HG03066 (cell line): ENCODE data around the gene MORC4.
A peak's percentile ranks its signal among the peaks of the same experiment; 100 is the strongest.
"Not testable (repeated sequence)": the region's sequence is repeated elsewhere in the genome, so short reads cannot be mapped to it uniquely, and the experiment has no call there.

Experiments used
- ATAC-seq: cut with Tn5 transposase; IDR thresholded peaks from one replicate; pipeline ENCODE4 v1.9.1; 2021; ENCODE audit warnings: low read depth; ENCODE audit not compliant: unreplicated experiment

The MORC4 gene

DNA sequence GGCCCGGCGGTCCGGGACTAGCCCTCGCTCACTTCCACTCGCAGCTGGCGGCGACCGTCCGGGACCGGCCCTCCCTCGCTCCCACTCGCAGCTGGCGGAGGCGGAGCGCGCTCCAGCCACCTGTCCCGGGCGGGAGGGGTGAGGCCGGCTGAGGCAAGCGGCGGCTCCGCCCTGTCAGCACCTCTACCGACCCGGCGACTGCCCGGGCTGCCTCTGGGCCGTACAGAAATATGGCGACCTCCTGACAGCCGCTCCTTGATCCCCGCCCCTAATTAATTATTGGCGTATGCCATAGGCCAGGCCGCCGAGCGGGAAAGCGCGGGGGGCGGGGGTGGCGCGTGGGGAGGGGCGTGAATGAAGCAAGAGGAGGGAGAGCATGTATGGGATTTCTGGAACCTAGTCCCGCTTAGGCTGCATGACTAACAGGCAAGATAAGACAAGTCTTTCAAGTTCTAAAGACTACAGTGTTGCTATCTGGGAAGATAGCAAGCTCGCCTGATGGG, at the start of gene MORC4:
Gene MORC4, minus strand, starts transcription at position 200 of the 503 bp plus-strand sequence. CDS start 243 bp downstream, outside the sequence.
- peak; percentile 77 for ATAC-seq

GRCh38 chrX:107047622-107048021, 47.6 kb upstream of the MORC4 start:
- no peak for ATAC-seq

- no peak for ATAC-seq
These were observed 29.7 kb upstream of the MORC4 start for GRCh38 chrX:107029752-107030151.

GRCh38 chrX:107025545-107025944, 25.5 kb upstream of the MORC4 start:
- no peak for ATAC-seq

DNA sequence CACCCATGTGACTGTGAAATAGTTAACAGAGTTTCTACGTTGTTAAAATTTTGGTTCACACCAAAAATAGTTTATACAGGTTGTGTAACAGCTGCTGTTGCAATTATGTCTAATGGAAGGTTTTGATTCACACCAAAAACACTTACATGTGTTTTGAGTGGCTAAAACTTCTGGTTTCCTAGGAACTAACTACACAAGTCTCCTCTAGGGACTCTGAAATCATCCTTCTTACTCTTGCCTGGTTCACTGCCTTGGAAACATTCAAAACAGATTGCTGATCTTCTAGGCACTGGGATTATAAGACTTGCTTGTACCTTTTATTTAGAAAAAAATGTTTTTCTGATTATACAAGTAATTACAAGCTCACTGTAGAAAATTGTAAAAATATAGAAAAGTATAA, 14.9 kb upstream of the MORC4 start:
- ATAC-seq, result no peak

GRCh38 chrX:107008034-107008433, 8.0 kb upstream of the MORC4 start:
- ATAC-seq, result no peak

- ATAC-seq, result peak; percentile 13
These were observed 723 bp downstream of the MORC4 start for GRCh38 chrX:106999002-106999975.

DNA sequence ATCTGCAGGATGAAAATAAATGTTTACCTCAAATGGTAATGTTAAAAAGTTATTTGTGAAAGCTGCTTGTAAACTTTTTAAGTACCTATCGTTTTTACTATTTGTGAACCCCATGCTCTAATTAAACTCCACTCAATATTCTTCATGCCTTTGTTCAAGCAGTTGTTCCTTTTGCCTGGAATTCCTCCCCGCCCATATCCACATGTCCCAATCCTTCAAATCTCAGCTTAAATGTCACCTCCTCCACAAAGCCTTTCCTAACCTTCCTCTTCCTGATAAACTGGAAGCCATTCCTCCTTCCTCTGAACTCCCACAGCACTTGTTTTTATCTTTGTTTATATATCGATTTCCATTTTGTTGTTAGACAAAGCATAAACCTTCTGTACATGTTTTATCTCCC, 2.4 kb downstream of the MORC4 start:
- ATAC-seq, result no peak

DNA sequence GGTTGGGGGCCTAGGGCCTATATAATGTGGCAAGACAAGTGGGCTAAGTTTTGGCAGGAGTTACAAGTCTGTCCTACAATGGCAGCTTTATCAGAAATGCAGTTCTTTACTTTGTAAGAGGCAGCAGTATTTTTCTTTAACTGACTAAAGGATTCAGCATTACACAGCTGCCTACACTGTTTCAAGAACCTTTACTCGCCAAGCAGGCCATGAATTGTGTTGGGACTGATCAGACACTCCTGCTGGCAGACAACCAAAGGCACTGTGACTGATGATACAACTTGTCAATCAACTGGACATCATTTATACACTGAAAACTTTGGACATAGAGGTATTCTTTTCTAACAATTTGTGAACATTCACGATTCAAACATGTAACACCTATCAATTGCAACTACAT, 4.3 kb downstream of the MORC4 start:
- ATAC-seq, result no peak

DNA sequence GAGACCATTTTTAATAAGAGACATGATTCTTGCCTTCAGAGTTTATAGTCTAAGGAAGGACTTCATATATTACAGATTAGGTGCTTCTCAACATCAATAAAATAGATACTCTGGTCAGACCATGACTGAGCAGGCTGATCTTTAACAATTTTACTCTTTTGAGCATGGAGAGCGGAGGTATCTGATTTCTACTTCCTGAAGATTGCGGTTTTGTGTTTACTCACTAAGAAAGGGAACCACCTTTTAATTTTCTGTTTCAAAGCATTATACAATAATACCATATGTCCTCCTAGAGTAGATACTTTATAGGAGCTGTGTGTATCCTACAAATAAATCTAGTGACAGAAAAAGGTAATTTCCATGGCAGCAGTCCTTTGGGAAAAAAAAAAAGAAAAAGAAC, 12.5 kb downstream of the MORC4 start:
- no peak for ATAC-seq

DNA sequence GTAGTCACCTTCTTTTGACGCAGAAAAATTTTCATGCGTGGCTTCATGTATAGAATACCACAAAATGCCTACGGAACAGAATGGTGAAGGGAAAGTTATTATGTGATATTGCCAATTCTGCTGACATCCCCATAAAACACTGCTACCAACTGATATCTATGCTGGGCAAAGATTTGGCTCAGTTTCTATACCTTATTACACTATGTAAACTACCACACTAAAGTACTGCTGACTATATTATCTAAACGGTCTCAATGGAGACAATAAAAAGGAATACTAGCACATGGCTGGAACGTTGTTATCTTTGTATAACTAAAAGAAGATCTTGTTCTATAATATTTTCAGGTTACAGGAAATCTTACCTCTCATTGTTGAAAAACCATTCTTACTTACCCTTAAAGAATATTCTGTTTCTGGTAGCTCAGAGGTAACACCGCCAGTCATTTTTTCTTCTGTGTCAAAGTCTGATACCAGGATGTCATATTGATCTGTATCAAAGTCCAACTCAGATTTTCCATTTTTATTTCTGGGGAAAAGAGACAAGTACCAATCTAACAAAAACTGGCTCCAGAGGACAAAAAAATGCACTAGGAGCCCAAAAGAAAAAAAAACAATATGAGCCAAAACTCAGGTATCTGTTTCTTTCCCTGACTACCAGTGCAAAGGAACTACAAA, 18.9 kb downstream of the MORC4 start:
- ATAC-seq, result no peak

DNA sequence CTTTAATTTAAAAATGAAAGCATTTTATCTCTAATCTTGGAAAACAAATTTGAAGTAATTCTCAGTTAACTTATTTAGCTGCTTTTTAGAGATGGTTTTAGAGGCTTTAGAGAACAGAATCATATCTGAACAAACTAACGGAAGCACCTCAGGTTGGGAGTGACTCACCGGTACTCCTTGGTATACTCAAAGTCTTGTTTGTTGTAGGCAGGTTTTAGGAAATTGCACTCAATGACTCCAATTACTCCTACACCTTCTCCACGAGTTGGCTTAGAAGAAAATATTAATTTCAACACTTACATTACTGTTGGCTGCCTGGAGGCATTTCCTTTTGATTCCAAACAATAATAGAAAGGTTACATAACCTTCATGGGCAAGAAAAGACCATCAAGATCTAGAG, 23.6 kb downstream of the MORC4 start:
- ATAC-seq, result no peak

GRCh38 chrX:106973433-106974149, 26.4 kb downstream of the MORC4 start:
- ATAC-seq, result no peak

GRCh38 chrX:106972896-106973295, 27.1 kb downstream of the MORC4 start:
- no peak for ATAC-seq

DNA sequence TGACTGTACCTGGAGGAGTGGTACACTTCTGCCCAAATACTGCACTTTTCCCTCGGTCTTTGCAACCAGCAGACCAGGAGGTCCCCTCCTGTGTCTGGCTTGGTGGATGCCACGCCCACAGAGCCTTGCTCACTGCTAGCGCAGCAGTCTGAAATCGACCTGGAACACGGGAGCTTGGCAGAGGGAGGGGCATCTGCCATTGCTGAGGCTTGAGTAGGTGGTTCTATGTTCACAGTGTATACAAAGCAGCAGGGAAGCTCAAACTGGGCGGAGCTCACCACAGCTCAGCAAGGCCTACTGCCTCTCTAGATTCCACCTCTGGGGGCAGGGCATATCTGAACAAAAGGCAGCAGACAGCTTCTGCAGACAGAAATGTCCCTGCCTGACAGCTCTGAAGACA, 33.5 kb downstream of the MORC4 start:
- not testable (repeated sequence) for ATAC-seq

GRCh38 chrX:106964290-106964689, 35.7 kb downstream of the MORC4 start:
- no peak for ATAC-seq

DNA sequence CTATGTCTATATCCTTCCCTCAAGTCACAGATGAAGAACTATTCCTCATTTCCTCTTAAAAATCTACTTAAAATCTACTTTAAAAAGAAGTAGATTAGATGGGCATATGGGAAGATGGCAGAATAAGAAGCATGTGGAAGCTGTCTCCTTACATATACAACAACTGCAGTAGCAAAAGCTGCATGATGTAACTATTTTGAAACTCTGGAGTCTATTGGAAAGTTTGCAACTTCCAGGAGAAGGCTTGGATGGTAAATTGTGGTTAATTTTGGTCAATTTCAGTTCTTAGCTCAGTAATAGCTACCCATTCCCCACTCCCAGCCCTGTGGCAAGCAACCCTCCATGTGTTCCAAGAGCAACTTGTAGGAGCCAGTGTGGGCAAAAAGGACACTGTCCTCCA, 36.9 kb downstream of the MORC4 start:
- no peak for ATAC-seq

GRCh38 chrX:106959901-106960300, 40.1 kb downstream of the MORC4 start:
- ATAC-seq, result no peak

DNA sequence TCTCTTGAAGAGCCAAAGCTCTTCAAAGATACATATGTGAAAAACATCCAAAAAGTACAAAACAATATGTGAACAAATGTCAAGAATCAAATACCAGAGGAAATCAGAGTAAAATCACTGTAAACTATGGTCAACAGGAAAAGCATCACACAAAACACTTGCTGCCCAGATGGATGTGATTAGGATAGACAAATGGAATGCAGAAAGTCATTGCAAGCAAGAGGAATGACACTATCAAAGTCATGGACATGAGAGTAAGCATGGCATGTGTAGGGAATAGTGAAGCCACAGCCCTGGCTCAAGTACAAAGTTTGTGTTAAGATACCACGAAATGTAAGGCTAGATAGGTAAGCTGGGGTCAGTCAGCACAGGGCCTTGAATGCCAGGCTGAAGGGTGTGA, 42.2 kb downstream of the MORC4 start:
- no peak for ATAC-seq

GRCh38 chrX:106955004-106955772, 44.8 kb downstream of the MORC4 start:
- no peak for ATAC-seq
